Ovary (tissue), 9 donors: ENCODE measurements around the gene ADGRG1. TPM values are rescaled to one million over a fixed set of nuclear protein-coding genes. Genes with fewer than 3 reads are reported as not detected.

Source experiments
- DNase-seq, 5 donors: peaks; one replicate each; pipeline ENCODE4 v3.0.0-alpha.2; 2019 to 2020
- H3K27ac ChIP-seq, 2 donors: fragments of 200-600 bp; one replicate each; pipeline versions ENCODE4 v1.5.1 to v1.8.0; 2019 to 2022
- H3K27me3 ChIP-seq: fragments of 200-600 bp; one replicate; pipeline ENCODE4 v1.8.0; 2022
- H3K36me3 ChIP-seq: fragments of 200-600 bp; sonication (generic); one replicate; pipeline ENCODE4 v1.5.1; 2019
- H3K4me1 ChIP-seq: one replicate; pipeline ENCODE4 v1.8.1; 2013; ENCODE audit warnings: mild to moderate bottlenecking, moderate library complexity; ENCODE audit not compliant: insufficient read depth
- H3K4me3 ChIP-seq: fragments of 200-600 bp; sonication (generic); one replicate; pipeline ENCODE4 v1.5.1; 2017
- H3K9me3 ChIP-seq, 2 donors: fragments of 200-600 bp in 1 of 2; sonication (generic) in 1 of 2; one replicate each; pipeline versions ENCODE4 v1.5.1 to v1.8.1; 2013 to 2019; ENCODE audit warnings: mild to moderate bottlenecking in 1 of 2, moderate library complexity in 1 of 2
- CTCF ChIP-seq, 3 donors: fragments of 450-650 bp in 2 of 3; fragments of 200-600 bp in 1 of 3; IDR thresholded peaks; one replicate each; pipeline versions ENCODE4 v1.5.1 to v1.8.0; 2016 to 2022; ENCODE audit warnings: antibody characterized with exemption in 3 of 3, mild to moderate bottlenecking in 1 of 3
- EP300 ChIP-seq: sonication (generic); formaldehyde crosslinking; IDR thresholded peaks from one replicate; pipeline ENCODE4 v1.6.1; 2017; ENCODE audit warnings: antibody characterized with exemption
- POLR2A ChIP-seq: fragments of 450-650 bp; IDR thresholded peaks from one replicate; pipeline ENCODE4 v1.6.1; 2017; ENCODE audit warnings: antibody characterized with exemption, mild to moderate bottlenecking, moderate library complexity
- WGBS, 3 donors: extraction: QIAGEN DNeasy Blood & Tissue Kit in 1 of 3; methylation state at CpG; one replicate each; pipeline versions ENCODE4 v1.1.5 to v1.1.7; 2013 to 2017; 5-methylcytosine and 5-hydroxymethylcytosine counted together
- intact Hi-C, 4 donors: fragments of 100-400 bp; cut with DNase I; formaldehyde crosslinking; loops; one replicate each; pipeline versions ENCODE4 v1.11.0 to v1.15.1; 2022 to 2023
- polyA plus RNA-seq, 2 donors: library from polyadenylated mRNA; stranded (reverse); fragments of 200-250 nt in 1 of 2; fragments of 350-450 nt in 1 of 2; fragmentation: Illumina TruSeq in 1 of 2; extraction: RNeasy Lipid Tissue Mini Kit (QIAGEN cat#74804) in 1 of 2; gene quantifications; one replicate each; pipeline ENCODE4 v1.2.3, GENCODE V29; 2013 to 2014
- total RNA-seq, 7 donors: library from RNA; depleted of rRNA in 2 of 7; stranded (reverse); fragments of >200 nt in 2 of 7; fragmentation: NEBNext Ultra II Directional in 3 of 7; extraction: Animal tissue kit (Norgen Biotek cat#: 25700) in 3 of 7; gene quantifications; one replicate each; pipeline versions ENCODE4 v1.1.0 to v1.2.4, GENCODE V29; 2016 to 2023
- donor health status: DM: no; HTN: no; CAD: no; lungs with moderate emphysema.
- donor health status: DM: no; HTN: no; CAD: no.
- donor health status: Bipolar disorder and iron deficiency.
- donor health status: DM: yes; HTN: yes; CAD: no.
- donor health status: DM: no; HTN: no; CAD: no.
- donor health status: DM: yes; HTN: yes; CAD: no.

ADGRG1 gene
- total and polyA plus RNA-seq, 9 donors: 6.2 to 54.0 (median 9.1) TPM

GRCh38 chr16:57589374-57589773 is 39.1 kb upstream of the ADGRG1 start:
- H3K36me3 ChIP-seq: no peaks in the 10 kb centered on the region
- WGBS, 3 donors: 78 to 89% (median 81%) methylated on average over 7 of the region's 7 CpGs
- H3K4me1 ChIP-seq: no peaks in the 10 kb centered on the region
- no peaks in the 10 kb centered on the region for H3K9me3 ChIP-seq
- TF ChIP-seq POLR2A: no peak
- no peak for TF ChIP-seq CTCF (IDR thresholded peaks at IDR 0.05)
- TF ChIP-seq EP300: no peak
- H3K4me3 ChIP-seq: no peak overlapping the region
- no peak for DNase-seq
- intact Hi-C loops: no loop called here
- H3K27me3 ChIP-seq: no peaks in the 10 kb centered on the region
- no peak overlapping the region for H3K27ac ChIP-seq

GRCh38 chr16:57590654-57591085 is 37.8 kb upstream of the ADGRG1 start:
- no peaks in the 10 kb centered on the region for H3K4me1 ChIP-seq
- no peak overlapping the region for H3K4me3 ChIP-seq
- intact Hi-C loops: no loop called here
- H3K27ac ChIP-seq: no peak overlapping the region
- 3 to 4% (median 3%) methylated on average over 8 of the region's 8 CpGs for WGBS, 3 donors
- no peak for DNase-seq
- TF ChIP-seq CTCF (IDR thresholded peaks at IDR 0.05) (no peak), EP300 (no peak), POLR2A (no peak)
- no peaks in the 10 kb centered on the region for H3K27me3 ChIP-seq
- H3K36me3 ChIP-seq: no peaks in the 10 kb centered on the region
- no peaks in the 10 kb centered on the region for H3K9me3 ChIP-seq

GRCh38 chr16:57591086-57591869 is 37.2 kb upstream of the ADGRG1 start:
- Histone ChIP-seq H3K36me3 (no peaks in the 10 kb centered on the region), H3K4me1 (no peaks in the 10 kb centered on the region), H3K27me3 (no peaks in the 10 kb centered on the region), H3K4me3 (no peak overlapping the region), H3K9me3 (no peaks in the 10 kb centered on the region), H3K27ac (no peak overlapping the region)
- intact Hi-C loops: no loop called here
- 16 to 20% (median 19%) methylated on average over 9 of the region's 9 CpGs for WGBS, 3 donors
- no peak for TF ChIP-seq POLR2A
- TF ChIP-seq CTCF (IDR thresholded peaks at IDR 0.05): peak in 2 of 3 donors; percentile 51 to 53
- peak in 4 of 5 donors; percentile 43 to 68 (median 48) for DNase-seq

GRCh38 chr16:57591870-57592485 is 36.5 kb upstream of the ADGRG1 start:
- intact Hi-C loops: no loop called here
- no peak overlapping the region for H3K4me3 ChIP-seq
- DNase-seq: no peak
- no peaks in the 10 kb centered on the region for H3K4me1 ChIP-seq
- no peaks in the 10 kb centered on the region for H3K36me3 ChIP-seq
- 64 to 73% (median 71%) methylated on average over 7 of the region's 7 CpGs for WGBS, 3 donors
- H3K27me3 ChIP-seq: no peaks in the 10 kb centered on the region
- no peak overlapping the region for H3K27ac ChIP-seq
- H3K9me3 ChIP-seq: no peaks in the 10 kb centered on the region
- no peak for TF ChIP-seq CTCF (IDR thresholded peaks at IDR 0.05)
